A549 (cell line): Measurements from ENCODE around the gene PHKB. TPM values are rescaled to one million over a fixed set of nuclear protein-coding genes. Genes with fewer than 3 reads are reported as not detected.

Source experiments
- ATAC-seq, 2 experiments: fragments of 200-7000 bp in 1 of 2; fragments of >200 bp in 1 of 2; cut with Nextera tagmentation in 1 of 2; cut with Tn5 transposase in 1 of 2; 3 replicates each; pipeline versions ENCODE4 v1.8.0 to v1.9.1; 2018 to 2020; ENCODE audit warnings: mild to moderate bottlenecking in 1 of 2, moderate library complexity in 1 of 2
- CTCF ChIA-PET: fragments of 300-600 bp; sonication (Branson Sonifier 250); formaldehyde crosslinking; extraction: SDS; loops from one replicate; lab custom pipeline; 2021; ENCODE audit warnings: antibody characterized with exemption, inconsistent platforms; lab: Yijun Ruan, JAX
- POLR2A ChIA-PET: fragments of 350-600 bp; formaldehyde crosslinking; extraction: SDS; loops from one replicate; lab custom pipeline; 2021; ENCODE audit warnings: antibody characterized with exemption, inconsistent platforms; lab: Yijun Ruan, JAX
- DNase-seq, 2 experiments: peaks; one replicate each; pipeline versions ENCODE4 v3.0.0 to v3.0.0-alpha.2; 2011 to 2016; ENCODE audit warnings: low read depth in 1 of 2, low spot score in 1 of 2
- FAIRE-seq: peaks from 2 replicates; lab custom pipeline; 2011; peaks lifted over from hg19 to GRCh38; lab: Jason Lieb, UNC
- H3K27ac ChIP-seq, 2 experiments: fragments of >200 bp; sonication (Bioruptor Twin); formaldehyde crosslinking; 3 replicates each; pipeline ENCODE4 v1.5.1; 2016 to 2017
- H3K4me1 ChIP-seq: fragments of >200 bp; sonication (Bioruptor Twin); formaldehyde crosslinking; 3 replicates; pipeline ENCODE4 v1.6.1; 2016
- H3K4me2 ChIP-seq: fragments of >200 bp; sonication (Bioruptor Twin); formaldehyde crosslinking; 3 replicates; pipeline ENCODE4 v1.6.1; 2016
- H3K4me3 ChIP-seq: fragments of >200 bp; sonication (Bioruptor Twin); formaldehyde crosslinking; 3 replicates; pipeline ENCODE4 v1.5.1; 2016
- H3K9me3 ChIP-seq: fragments of >200 bp; sonication (Bioruptor Twin); formaldehyde crosslinking; 3 replicates; pipeline ENCODE4 v1.6.1; 2016
- BHLHE40 ChIP-seq: IDR thresholded peaks from 2 replicates; pipeline ENCODE4 v1.6.1; 2012; ENCODE audit warnings: low read depth, low read length, inconsistent platforms
- CBX2 ChIP-seq: fragments of 200-600 bp; sonication (generic); IDR thresholded peaks from 2 replicates; pipeline ENCODE4 v1.6.1; 2016; ENCODE audit warnings: low read depth, mild to moderate bottlenecking, borderline replicate concordance
- CBX8 ChIP-seq: fragments of 200-600 bp; sonication (generic); IDR thresholded peaks from 2 replicates; pipeline ENCODE4 v1.6.1; 2016
- CEBPB ChIP-seq, 2 experiments: fragments of >200 bp in 1 of 2; sonication (Bioruptor Twin) in 1 of 2; formaldehyde crosslinking in 1 of 2; IDR thresholded peaks; 2 replicates each; pipeline ENCODE4 v1.6.1; 2012 to 2016
- CHD4 ChIP-seq: fragments of 200-600 bp; sonication (generic); IDR thresholded peaks from 2 replicates; pipeline ENCODE4 v1.6.1; 2016; ENCODE audit warnings: antibody characterized with exemption, mild to moderate bottlenecking, borderline replicate concordance
- EHF ChIP-seq: fragments of 250-450 bp; sonication (Bioruptor Pico); IDR thresholded peaks from 2 replicates; pipeline ENCODE4 v1.5.0; 2020; ENCODE audit warnings: mild to moderate bottlenecking
- HDAC2 ChIP-seq: fragments of 200-600 bp; sonication (generic); IDR thresholded peaks from 2 replicates; pipeline ENCODE4 v1.6.1; 2016
- HOXB13 ChIP-seq: fragments of 250-450 bp; sonication (Bioruptor Pico); IDR thresholded peaks from 2 replicates; pipeline ENCODE4 v1.5.0; 2020; ENCODE audit warnings: low read depth, mild to moderate bottlenecking, moderate library complexity
- HOXB5 ChIP-seq: fragments of 250-450 bp; sonication (Bioruptor Pico); IDR thresholded peaks from 2 replicates; pipeline ENCODE4 v1.5.0; 2020; ENCODE audit warnings: mild to moderate bottlenecking, moderate library complexity
- KDM1A ChIP-seq: fragments of 200-600 bp; sonication (generic); IDR thresholded peaks from 2 replicates; pipeline ENCODE4 v1.6.1; 2016; ENCODE audit warnings: low read depth, mild to moderate bottlenecking
- KDM5A ChIP-seq: fragments of 200-600 bp; sonication (generic); IDR thresholded peaks from 2 replicates; pipeline ENCODE4 v1.6.1; 2016; ENCODE audit warnings: antibody characterized with exemption, mild to moderate bottlenecking
- MAFK ChIP-seq: fragments of 450-650 bp; IDR thresholded peaks from 2 replicates; pipeline ENCODE4 v1.6.1; 2014; ENCODE audit not compliant: partially characterized antibody
- MAZ ChIP-seq: fragments of 150-350 bp; IDR thresholded peaks from 2 replicates; pipeline ENCODE4 v1.6.1; 2014; ENCODE audit warnings: antibody characterized with exemption, low read depth, low read length, borderline replicate concordance
- MYC ChIP-seq: IDR thresholded peaks from 2 replicates; pipeline ENCODE4 v1.6.1; 2012; ENCODE audit warnings: mild to moderate bottlenecking, inconsistent platforms, low read length, improper control_type of control experiment, borderline replicate concordance
- POLR2A ChIP-seq: IDR thresholded peaks from 2 replicates; pipeline ENCODE4 v1.6.1; 2012; ENCODE audit warnings: mild to moderate bottlenecking, low read length
- RARB ChIP-seq: fragments of 250-450 bp; sonication (Bioruptor Pico); IDR thresholded peaks from 2 replicates; pipeline ENCODE4 v1.8.0; 2021; ENCODE audit warnings: mild to moderate bottlenecking, moderate library complexity
- RCOR1 ChIP-seq: fragments of 150-350 bp; IDR thresholded peaks from 2 replicates; pipeline ENCODE4 v1.6.1; 2014; ENCODE audit warnings: antibody characterized with exemption, low read length, low read depth
- RFX5 ChIP-seq: fragments of 450-650 bp; IDR thresholded peaks from 2 replicates; pipeline ENCODE4 v1.7.1; 2014; ENCODE audit warnings: antibody characterized with exemption, mild to moderate bottlenecking, moderate library complexity
- SMC3 ChIP-seq: fragments of >200 bp; sonication (Bioruptor Twin); formaldehyde crosslinking; IDR thresholded peaks from 3 replicates; pipeline ENCODE4 v1.6.1; 2018; ENCODE audit warnings: inconsistent platforms
- SREBF2 ChIP-seq: fragments of 450-650 bp; IDR thresholded peaks from 2 replicates; pipeline ENCODE4 v1.6.1; 2014; ENCODE audit warnings: mild to moderate bottlenecking, moderate library complexity
- TFCP2L1 ChIP-seq: fragments of 250-450 bp; sonication (Bioruptor Pico); IDR thresholded peaks from 2 replicates; pipeline ENCODE4 v1.5.0; 2021; ENCODE audit warnings: mild to moderate bottlenecking
- WGBS: methylation state at CpG from one replicate; pipeline ENCODE4 v1.1.6; 2017; ENCODE audit errors: missing lambda C conversion rate; 5-methylcytosine and 5-hydroxymethylcytosine counted together
- polyA plus RNA-seq, 4 experiments: library from polyadenylated mRNA; depleted of rRNA in 3 of 4; stranded (reverse); fragments of >200 nt; fragmentation: RNase III in 1 of 4; extraction: RNeasy Plus Mini Kit Qiagen cat#74134 plus additional on column Dnase treatment in 1 of 4; gene quantifications; 2 replicates in 3 of 4; 3 replicates in 1 of 4; pipeline ENCODE4 v1.2.3, GENCODE V29; 2011 to 2017
- TF ChIP-seq, protein P1 (sequence below): fragments of 150-350 bp; IDR thresholded peaks from 2 replicates; pipeline ENCODE4 v1.6.1; 2014; ENCODE audit warnings: low read depth, mild to moderate bottlenecking, low read length
- TF ChIP-seq, protein P2 (sequence below): IDR thresholded peaks from 2 replicates; pipeline ENCODE4 v1.6.1; 2012
- TF ChIP-seq, protein P3 (sequence below): fragments of 200-600 bp; sonication (generic); IDR thresholded peaks from 2 replicates; pipeline ENCODE4 v1.6.1; 2016; ENCODE audit warnings: antibody characterized with exemption, mild to moderate bottlenecking, moderate library complexity
- TF ChIP-seq, protein P4 (sequence below): fragments of >200 bp; sonication (Bioruptor Twin); formaldehyde crosslinking; IDR thresholded peaks from 3 replicates; pipeline ENCODE4 v1.5.1; 2016
- TF ChIP-seq, protein P5 (sequence below): IDR thresholded peaks from 2 replicates; pipeline ENCODE4 v1.6.1; 2012; ENCODE audit warnings: low read depth, borderline replicate concordance
- TF ChIP-seq, protein P6 (sequence below): fragments of 450-650 bp; IDR thresholded peaks from 2 replicates; pipeline ENCODE4 v1.6.1; 2014; ENCODE audit warnings: antibody characterized with exemption

The PHKB gene
- polyA plus RNA-seq, 2 of the 4 experiments (the other 2 are of a cell fraction), result 33.2 to 96.8 TPM

DNA sequence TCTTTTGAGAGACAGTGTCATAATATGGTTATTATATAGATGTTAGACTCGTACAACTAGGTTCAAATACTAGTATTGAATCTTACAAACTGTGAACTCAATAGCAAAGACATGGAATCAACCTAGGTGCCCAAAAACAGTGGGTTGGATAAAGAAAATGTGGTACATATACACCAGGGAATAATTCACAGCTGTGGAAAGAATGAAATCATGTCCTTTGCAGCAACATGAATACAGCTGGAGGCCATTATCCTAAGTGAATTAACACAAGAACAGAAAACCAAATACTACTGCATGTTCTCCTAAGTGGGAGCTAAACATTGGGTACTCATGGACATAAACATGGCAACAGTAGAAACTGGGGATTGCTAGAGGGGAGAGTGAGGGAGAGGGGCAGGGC is 8.1 kb downstream of the PHKB start:
- H3K4me1 ChIP-seq, result 0 out of 3 replicates have a peak, but pooled peaks cover 4% of the 10 kb centered on the region
- no peak for TF ChIP-seq KDM5A
- no peak for TF ChIP-seq MYC
- TF ChIP-seq, protein P1, sequence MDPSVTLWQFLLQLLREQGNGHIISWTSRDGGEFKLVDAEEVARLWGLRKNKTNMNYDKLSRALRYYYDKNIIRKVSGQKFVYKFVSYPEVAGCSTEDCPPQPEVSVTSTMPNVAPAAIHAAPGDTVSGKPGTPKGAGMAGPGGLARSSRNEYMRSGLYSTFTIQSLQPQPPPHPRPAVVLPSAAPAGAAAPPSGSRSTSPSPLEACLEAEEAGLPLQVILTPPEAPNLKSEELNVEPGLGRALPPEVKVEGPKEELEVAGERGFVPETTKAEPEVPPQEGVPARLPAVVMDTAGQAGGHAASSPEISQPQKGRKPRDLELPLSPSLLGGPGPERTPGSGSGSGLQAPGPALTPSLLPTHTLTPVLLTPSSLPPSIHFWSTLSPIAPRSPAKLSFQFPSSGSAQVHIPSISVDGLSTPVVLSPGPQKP, result no peak
- no peak for TF ChIP-seq EHF (CRISPR knock-in tag)
- TF ChIP-seq, protein P2, sequence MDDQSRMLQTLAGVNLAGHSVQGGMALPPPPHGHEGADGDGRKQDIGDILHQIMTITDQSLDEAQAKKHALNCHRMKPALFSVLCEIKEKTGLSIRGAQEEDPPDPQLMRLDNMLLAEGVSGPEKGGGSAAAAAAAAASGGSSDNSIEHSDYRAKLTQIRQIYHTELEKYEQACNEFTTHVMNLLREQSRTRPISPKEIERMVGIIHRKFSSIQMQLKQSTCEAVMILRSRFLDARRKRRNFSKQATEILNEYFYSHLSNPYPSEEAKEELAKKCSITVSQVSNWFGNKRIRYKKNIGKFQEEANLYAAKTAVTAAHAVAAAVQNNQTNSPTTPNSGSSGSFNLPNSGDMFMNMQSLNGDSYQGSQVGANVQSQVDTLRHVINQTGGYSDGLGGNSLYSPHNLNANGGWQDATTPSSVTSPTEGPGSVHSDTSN, result no peak
- no peak for TF ChIP-seq KDM1A
- TF ChIP-seq SMC3, result no peak
- TF ChIP-seq TFCP2L1, result no peak
- TF ChIP-seq SREBF2, result no peak
- TF ChIP-seq RCOR1, result no peak
- no peak for TF ChIP-seq MAFK
- TF ChIP-seq RFX5, result no peak
- TF ChIP-seq, protein P3, sequence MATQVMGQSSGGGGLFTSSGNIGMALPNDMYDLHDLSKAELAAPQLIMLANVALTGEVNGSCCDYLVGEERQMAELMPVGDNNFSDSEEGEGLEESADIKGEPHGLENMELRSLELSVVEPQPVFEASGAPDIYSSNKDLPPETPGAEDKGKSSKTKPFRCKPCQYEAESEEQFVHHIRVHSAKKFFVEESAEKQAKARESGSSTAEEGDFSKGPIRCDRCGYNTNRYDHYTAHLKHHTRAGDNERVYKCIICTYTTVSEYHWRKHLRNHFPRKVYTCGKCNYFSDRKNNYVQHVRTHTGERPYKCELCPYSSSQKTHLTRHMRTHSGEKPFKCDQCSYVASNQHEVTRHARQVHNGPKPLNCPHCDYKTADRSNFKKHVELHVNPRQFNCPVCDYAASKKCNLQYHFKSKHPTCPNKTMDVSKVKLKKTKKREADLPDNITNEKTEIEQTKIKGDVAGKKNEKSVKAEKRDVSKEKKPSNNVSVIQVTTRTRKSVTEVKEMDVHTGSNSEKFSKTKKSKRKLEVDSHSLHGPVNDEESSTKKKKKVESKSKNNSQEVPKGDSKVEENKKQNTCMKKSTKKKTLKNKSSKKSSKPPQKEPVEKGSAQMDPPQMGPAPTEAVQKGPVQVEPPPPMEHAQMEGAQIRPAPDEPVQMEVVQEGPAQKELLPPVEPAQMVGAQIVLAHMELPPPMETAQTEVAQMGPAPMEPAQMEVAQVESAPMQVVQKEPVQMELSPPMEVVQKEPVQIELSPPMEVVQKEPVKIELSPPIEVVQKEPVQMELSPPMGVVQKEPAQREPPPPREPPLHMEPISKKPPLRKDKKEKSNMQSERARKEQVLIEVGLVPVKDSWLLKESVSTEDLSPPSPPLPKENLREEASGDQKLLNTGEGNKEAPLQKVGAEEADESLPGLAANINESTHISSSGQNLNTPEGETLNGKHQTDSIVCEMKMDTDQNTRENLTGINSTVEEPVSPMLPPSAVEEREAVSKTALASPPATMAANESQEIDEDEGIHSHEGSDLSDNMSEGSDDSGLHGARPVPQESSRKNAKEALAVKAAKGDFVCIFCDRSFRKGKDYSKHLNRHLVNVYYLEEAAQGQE, result no peak
- no peak for TF ChIP-seq MAZ
- TF ChIP-seq CBX8, result no peak
- no peak for TF ChIP-seq CEBPB (IDR thresholded peaks at IDR 0.05)
- TF ChIP-seq BHLHE40, result no peak
- no peak overlapping the region for H3K4me2 ChIP-seq
- WGBS, result 92% methylated on average over 1 of the region's 1 CpG
- DNase-seq (no peak), FAIRE-seq (no peak), ATAC-seq (no peak)
- ChIA-PET CTCF (interaction anchor here (0.6 to 2.6 kb wide), 2 partner anchors 695 to 1582 kb away, joined by 3 to 7 read pairs; no protein-coding TSS in a partner anchor), POLR2A (no interaction called here)
- no peak overlapping the region for H3K27ac ChIP-seq
- no peak overlapping the region for H3K4me3 ChIP-seq
- no peaks in the 10 kb centered on the region for H3K9me3 ChIP-seq

DNA sequence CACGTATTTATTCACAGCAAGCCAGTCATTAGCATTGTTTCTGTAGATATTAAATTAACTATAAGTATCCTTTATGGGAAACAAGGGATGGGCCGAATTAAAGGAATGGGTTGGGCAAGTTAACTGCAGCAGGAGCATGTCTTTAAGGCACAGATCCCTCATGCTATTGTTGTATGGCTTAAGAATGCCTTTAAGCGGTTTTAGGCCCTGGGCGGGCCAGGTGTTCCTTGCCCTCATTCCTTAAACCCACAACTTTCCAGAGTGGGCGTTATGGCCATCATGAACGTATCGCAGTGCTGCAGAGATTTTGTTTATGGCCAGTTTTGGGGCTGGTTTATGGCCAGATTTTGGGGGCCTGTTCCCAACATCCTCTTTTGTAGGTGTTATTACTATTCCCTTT is 9.1 kb downstream of the PHKB start:
- Histone ChIP-seq H3K4me1 (0 out of 3 replicates have a peak, but pooled peaks cover 4% of the 10 kb centered on the region), H3K9me3 (no peaks in the 10 kb centered on the region), H3K4me3 (no peak overlapping the region), H3K27ac (no peak overlapping the region), H3K4me2 (no peak overlapping the region)
- ChIA-PET POLR2A (no interaction called here), CTCF (interaction anchor here (2.6 kb wide), 1 partner anchor 694 kb away, joined by 7 read pairs; no protein-coding TSS in a partner anchor)
- no peak for ATAC-seq
- no peak for FAIRE-seq
- DNase-seq, result no peak
- WGBS, result 90% methylated on average over 7 of the region's 7 CpGs
- TF ChIP-seq CHD4 (no peak), MAFK (no peak), POLR2A (no peak), CBX8 (no peak), HOXB13 (CRISPR knock-in tag) (no peak), RARB (no peak), HDAC2 (no peak), SMC3 (no peak), CBX2 (no peak), MAZ (no peak), HOXB5 (no peak), MYC (no peak)
- TF ChIP-seq, protein P1, result no peak
- TF ChIP-seq, protein P4, sequence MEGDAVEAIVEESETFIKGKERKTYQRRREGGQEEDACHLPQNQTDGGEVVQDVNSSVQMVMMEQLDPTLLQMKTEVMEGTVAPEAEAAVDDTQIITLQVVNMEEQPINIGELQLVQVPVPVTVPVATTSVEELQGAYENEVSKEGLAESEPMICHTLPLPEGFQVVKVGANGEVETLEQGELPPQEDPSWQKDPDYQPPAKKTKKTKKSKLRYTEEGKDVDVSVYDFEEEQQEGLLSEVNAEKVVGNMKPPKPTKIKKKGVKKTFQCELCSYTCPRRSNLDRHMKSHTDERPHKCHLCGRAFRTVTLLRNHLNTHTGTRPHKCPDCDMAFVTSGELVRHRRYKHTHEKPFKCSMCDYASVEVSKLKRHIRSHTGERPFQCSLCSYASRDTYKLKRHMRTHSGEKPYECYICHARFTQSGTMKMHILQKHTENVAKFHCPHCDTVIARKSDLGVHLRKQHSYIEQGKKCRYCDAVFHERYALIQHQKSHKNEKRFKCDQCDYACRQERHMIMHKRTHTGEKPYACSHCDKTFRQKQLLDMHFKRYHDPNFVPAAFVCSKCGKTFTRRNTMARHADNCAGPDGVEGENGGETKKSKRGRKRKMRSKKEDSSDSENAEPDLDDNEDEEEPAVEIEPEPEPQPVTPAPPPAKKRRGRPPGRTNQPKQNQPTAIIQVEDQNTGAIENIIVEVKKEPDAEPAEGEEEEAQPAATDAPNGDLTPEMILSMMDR, result no peak
- TF ChIP-seq, protein P5, sequence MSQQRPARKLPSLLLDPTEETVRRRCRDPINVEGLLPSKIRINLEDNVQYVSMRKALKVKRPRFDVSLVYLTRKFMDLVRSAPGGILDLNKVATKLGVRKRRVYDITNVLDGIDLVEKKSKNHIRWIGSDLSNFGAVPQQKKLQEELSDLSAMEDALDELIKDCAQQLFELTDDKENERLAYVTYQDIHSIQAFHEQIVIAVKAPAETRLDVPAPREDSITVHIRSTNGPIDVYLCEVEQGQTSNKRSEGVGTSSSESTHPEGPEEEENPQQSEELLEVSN, result no peak
- TF ChIP-seq, protein P6, sequence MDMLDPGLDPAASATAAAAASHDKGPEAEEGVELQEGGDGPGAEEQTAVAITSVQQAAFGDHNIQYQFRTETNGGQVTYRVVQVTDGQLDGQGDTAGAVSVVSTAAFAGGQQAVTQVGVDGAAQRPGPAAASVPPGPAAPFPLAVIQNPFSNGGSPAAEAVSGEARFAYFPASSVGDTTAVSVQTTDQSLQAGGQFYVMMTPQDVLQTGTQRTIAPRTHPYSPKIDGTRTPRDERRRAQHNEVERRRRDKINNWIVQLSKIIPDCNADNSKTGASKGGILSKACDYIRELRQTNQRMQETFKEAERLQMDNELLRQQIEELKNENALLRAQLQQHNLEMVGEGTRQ, result no peak
